Right atrium auricular region (tissue), 2 donors: ENCODE measurements around the gene MTNR1B. TPM values are rescaled to one million over a fixed set of nuclear protein-coding genes. Genes with fewer than 3 reads are reported as not detected.

Source experiments
- DNase-seq: peaks from one replicate; pipeline ENCODE4 v3.0.0-alpha.2; 2019; ENCODE audit warnings: low spot score
- H3K27ac ChIP-seq, 2 donors: fragments of 200-600 bp; sonication (generic); 1 replicate in 1 of 2; 2 replicates in 1 of 2; pipeline ENCODE4 v1.5.1; 2016 to 2019
- H3K27me3 ChIP-seq, 2 donors: fragments of 200-600 bp; sonication (generic); one replicate each; pipeline versions ENCODE4 v1.5.1 to v1.6.0; 2017 to 2019
- H3K36me3 ChIP-seq: fragments of 200-600 bp; sonication (generic); one replicate; pipeline ENCODE4 v1.5.1; 2016
- H3K4me1 ChIP-seq, 2 donors: fragments of 200-600 bp; sonication (generic); one replicate each; pipeline versions ENCODE4 v1.5.1 to v1.6.0; 2017 to 2019
- H3K4me3 ChIP-seq, 2 donors: fragments of 200-600 bp; sonication (generic); 1 replicate in 1 of 2; 2 replicates in 1 of 2; pipeline ENCODE4 v1.5.1; 2017 to 2019; ENCODE audit warnings: mild to moderate bottlenecking in 1 of 2, moderate library complexity in 1 of 2
- H3K9me3 ChIP-seq, 2 donors: fragments of 200-600 bp; sonication (generic); one replicate each; pipeline ENCODE4 v1.5.1; 2019
- total RNA-seq, 2 donors: library from RNA; depleted of rRNA; stranded (reverse); fragments of >200 nt; gene quantifications; one replicate each; pipeline ENCODE4 v1.1.0, GENCODE V29; 2016
- TF ChIP-seq, protein P1 (sequence below), 2 donors: fragments of 200-600 bp; sonication (generic); IDR thresholded peaks; one replicate each; pipeline ENCODE4 v1.5.1; 2019; ENCODE audit warnings: antibody characterized with exemption in 2 of 2

Gene MTNR1B
- total RNA-seq, 2 donors from 2014 or later, result not detected

DNA sequence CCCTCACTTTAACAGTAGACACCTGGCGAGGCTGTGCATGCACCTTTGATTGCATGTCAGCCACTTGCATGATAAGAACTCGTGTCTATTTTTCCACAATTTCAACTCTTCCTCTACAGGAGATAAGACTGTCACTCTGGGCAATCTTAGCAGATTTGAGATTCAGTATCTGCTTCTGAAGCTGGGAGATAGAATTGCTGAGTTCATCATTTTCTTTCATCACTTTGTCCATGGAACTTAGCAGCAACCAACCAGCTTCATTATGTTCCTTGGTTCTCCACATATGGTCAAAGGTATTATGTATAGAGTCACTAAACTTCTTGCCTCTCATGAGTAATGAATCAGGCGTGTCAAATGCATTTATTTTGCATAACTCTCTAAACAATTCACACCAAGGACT, 17.1 kb downstream of the MTNR1B start:
- Histone ChIP-seq H3K4me3 (no peak overlapping the region), H3K4me1 (no peaks in the 10 kb centered on the region)

DNA sequence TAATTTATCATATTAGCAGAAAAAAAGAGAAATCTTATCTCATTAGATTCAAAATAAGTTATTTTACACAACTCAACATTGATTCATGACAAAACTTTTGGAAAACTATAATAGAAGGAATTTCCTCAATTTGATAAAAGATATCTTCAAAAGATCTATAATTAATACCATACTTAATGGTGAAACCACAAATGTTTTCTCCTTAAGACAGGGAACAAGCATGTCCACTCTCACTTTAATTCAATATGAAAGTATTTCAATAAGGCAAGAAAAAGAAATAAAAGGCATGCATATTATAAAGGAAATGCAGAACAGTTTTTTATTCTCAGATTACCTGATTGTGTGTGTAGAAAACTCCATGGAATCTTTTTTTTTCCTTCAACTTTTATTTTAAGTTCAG, 23.6 kb downstream of the MTNR1B start:
- no peaks in the 10 kb centered on the region for H3K27me3 ChIP-seq
- no peaks in the 10 kb centered on the region for H3K4me1 ChIP-seq
- H3K27ac ChIP-seq, result no peak overlapping the region
- no peak overlapping the region for H3K4me3 ChIP-seq
- H3K36me3 ChIP-seq, result no peaks in the 10 kb centered on the region
- TF ChIP-seq, protein P1, sequence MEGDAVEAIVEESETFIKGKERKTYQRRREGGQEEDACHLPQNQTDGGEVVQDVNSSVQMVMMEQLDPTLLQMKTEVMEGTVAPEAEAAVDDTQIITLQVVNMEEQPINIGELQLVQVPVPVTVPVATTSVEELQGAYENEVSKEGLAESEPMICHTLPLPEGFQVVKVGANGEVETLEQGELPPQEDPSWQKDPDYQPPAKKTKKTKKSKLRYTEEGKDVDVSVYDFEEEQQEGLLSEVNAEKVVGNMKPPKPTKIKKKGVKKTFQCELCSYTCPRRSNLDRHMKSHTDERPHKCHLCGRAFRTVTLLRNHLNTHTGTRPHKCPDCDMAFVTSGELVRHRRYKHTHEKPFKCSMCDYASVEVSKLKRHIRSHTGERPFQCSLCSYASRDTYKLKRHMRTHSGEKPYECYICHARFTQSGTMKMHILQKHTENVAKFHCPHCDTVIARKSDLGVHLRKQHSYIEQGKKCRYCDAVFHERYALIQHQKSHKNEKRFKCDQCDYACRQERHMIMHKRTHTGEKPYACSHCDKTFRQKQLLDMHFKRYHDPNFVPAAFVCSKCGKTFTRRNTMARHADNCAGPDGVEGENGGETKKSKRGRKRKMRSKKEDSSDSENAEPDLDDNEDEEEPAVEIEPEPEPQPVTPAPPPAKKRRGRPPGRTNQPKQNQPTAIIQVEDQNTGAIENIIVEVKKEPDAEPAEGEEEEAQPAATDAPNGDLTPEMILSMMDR (IDR thresholded peaks at IDR 0.05), result no peak
- DNase-seq, result no peak
- peaks cover 0 to 11% of the 10 kb centered on the region in 2 donors for H3K9me3 ChIP-seq

More for the DNA sequence above, 17.1 kb downstream of the MTNR1B start:
- TF ChIP-seq, protein P1 (IDR thresholded peaks at IDR 0.05), result no peak
- Histone ChIP-seq H3K36me3 (no peaks in the 10 kb centered on the region), H3K9me3 (peaks cover 0 to 11% of the 10 kb centered on the region in 2 donors), H3K27ac (no peak overlapping the region), H3K27me3 (no peaks in the 10 kb centered on the region)
- DNase-seq, result no peak

DNA sequence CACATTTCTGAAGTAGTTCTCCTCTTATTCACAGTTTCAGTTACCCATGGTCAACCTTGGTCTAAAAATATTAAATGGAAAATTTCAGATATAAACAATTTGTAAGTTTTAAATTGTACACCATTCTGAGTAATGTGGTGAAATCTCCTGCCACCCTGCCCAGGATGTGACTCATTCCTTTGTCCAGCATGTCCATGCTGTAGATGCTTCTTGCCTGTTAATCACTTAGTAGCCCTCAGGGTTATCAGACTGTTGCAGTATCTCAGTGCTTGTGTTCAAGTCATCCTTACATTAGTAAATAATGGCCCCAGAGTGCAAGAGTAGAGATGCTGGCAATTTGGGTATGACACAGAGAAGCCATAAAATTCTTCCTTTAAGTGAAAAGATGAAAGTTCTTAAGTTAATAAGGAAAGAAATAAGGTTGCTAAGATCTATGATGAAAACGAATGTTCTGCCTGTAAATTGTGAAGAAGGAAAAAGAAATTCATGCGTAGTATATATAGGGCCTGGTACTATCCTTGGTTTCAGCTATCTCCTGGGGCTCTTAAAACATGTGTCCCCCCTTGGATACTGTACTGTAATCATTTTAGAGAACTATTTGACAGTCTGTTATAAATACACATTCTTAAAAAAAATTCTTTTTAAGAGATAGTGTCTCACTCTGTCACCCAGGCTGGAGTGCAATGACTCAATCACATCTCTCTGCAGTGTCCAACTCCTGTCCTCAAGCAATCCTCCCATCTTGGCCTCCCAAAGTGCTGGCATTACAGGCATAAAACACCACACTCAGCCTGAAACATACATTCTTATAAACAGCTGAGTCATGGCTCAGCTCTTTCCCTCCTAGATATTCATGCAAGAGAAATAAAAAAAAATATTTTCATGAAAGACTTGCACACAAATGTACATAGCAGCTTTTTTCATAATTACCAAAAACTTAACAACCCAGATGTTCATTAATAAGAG, 31.3 kb downstream of the MTNR1B start:
- H3K27me3 ChIP-seq, result no peaks in the 10 kb centered on the region
- H3K9me3 ChIP-seq, result no peaks in the 10 kb centered on the region
- H3K36me3 ChIP-seq, result no peaks in the 10 kb centered on the region
- no peak overlapping the region for H3K4me3 ChIP-seq
- no peak overlapping the region for H3K27ac ChIP-seq
- DNase-seq, result no peak
- H3K4me1 ChIP-seq, result no peaks in the 10 kb centered on the region
- TF ChIP-seq, protein P1 (IDR thresholded peaks at IDR 0.05), result no peak

DNA sequence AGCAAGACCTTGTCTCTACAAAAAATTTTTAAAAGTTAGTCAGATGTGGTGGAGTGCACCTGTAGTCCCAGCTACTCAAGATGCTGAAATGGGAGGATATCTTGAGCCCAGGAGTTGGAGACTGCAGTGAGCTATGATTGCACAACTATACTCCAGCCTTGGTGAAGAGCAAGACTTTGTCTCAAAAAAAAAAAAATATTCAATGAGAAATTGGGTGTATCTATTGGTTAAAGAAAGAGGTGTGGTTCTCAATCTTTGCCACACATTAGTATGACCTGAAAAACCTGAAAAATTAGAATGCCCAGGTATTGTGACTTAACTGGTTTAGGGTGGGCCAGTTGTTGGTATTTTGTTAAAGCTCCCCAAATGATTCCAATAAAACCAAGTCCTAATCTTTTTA, 32.4 kb downstream of the MTNR1B start:
- TF ChIP-seq, protein P1 (IDR thresholded peaks at IDR 0.05), result no peak
- Histone ChIP-seq H3K27ac (no peak overlapping the region), H3K9me3 (no peaks in the 10 kb centered on the region), H3K36me3 (no peaks in the 10 kb centered on the region), H3K4me1 (no peaks in the 10 kb centered on the region), H3K27me3 (no peaks in the 10 kb centered on the region), H3K4me3 (no peak overlapping the region)
- no peak for DNase-seq

DNA sequence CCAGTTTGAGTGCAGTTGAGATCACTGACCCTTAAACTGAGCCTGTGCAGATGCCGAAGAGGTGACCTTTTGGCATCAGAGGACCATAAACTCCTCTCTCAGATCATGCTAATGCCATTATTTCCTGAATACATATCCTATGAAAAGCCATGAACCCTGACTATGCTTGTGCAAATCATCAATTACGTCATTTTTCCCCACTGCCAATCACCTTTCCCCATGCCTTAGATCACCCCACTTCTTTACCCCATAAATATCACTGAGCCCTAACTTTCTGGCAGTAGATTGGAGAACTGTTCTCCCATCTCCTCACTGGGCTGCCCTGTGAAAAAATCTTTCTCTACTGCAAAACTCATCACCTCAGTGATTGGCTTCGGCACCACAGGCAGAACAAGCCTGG, 32.9 kb downstream of the MTNR1B start:
- no peaks in the 10 kb centered on the region for H3K27me3 ChIP-seq
- TF ChIP-seq, protein P1 (IDR thresholded peaks at IDR 0.05), result no peak
- H3K9me3 ChIP-seq, result no peaks in the 10 kb centered on the region
- H3K4me3 ChIP-seq, result no peak overlapping the region
- DNase-seq, result no peak
- H3K27ac ChIP-seq, result no peak overlapping the region
- no peaks in the 10 kb centered on the region for H3K36me3 ChIP-seq
- no peaks in the 10 kb centered on the region for H3K4me1 ChIP-seq
